ENCODE results near the gene PLSCR2. TPM values are rescaled to one million over a fixed set of nuclear protein-coding genes. Genes with fewer than 3 reads are reported as not detected.
A peak's percentile ranks its signal among the peaks of the same experiment; 100 is the strongest.

PLSCR2 gene
- total RNA-seq, 6 experiments from 2014 or later: not detected

DNA sequence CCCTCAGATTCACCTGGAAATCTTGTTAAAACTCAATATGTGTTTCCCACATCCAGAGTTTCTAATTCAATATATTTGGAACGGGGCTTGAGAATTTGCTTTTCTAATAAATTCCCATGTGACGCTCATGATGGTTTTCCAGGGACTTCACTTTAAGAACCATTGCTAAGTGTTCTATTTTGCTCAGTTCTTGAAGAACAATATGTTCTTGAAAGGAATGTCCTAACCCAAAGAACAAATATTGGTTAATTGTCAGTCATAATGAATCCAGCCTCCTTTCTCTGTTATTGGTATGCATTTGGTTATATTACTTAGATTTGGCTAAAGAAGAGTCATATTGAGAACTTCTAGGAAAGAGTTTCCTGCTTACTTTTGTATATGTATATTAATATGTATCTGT, 4.4 kb upstream of the PLSCR2 start:
- Mint-ChIP-seq H3K27me3 (ENCODE audit: insufficient read depth) (peaks cover 4% of the 10 kb centered on the region), H3K9me3 (no peaks in the 10 kb centered on the region), H3K27ac (no peak overlapping the region), H3K36me3 (ENCODE audit: low read depth) (no peaks in the 10 kb centered on the region), H3K4me1 (ENCODE audit: low read depth) (peaks cover 2% of the 10 kb centered on the region), H3K4me3 (no peak overlapping the region)
- TF ChIP-seq, protein P1, sequence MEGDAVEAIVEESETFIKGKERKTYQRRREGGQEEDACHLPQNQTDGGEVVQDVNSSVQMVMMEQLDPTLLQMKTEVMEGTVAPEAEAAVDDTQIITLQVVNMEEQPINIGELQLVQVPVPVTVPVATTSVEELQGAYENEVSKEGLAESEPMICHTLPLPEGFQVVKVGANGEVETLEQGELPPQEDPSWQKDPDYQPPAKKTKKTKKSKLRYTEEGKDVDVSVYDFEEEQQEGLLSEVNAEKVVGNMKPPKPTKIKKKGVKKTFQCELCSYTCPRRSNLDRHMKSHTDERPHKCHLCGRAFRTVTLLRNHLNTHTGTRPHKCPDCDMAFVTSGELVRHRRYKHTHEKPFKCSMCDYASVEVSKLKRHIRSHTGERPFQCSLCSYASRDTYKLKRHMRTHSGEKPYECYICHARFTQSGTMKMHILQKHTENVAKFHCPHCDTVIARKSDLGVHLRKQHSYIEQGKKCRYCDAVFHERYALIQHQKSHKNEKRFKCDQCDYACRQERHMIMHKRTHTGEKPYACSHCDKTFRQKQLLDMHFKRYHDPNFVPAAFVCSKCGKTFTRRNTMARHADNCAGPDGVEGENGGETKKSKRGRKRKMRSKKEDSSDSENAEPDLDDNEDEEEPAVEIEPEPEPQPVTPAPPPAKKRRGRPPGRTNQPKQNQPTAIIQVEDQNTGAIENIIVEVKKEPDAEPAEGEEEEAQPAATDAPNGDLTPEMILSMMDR (IDR thresholded peaks at IDR 0.05): no peak
- DNase-seq: no peak

GRCh38 chr3:146472611-146473010, 3.2 kb upstream of the PLSCR2 start:
- TF ChIP-seq, protein P1 (IDR thresholded peaks at IDR 0.05): no peak

GRCh38 chr3:146471012-146471411, 1.7 kb upstream of the PLSCR2 start:
- peaks cover 4% of the 10 kb centered on the region; the same call in 1 of the 2 replicates for H3K27me3 Mint-ChIP-seq (ENCODE audit: insufficient read depth)
- peaks cover 27% of the 10 kb centered on the region for H3K4me1 Mint-ChIP-seq (ENCODE audit: low read depth)
- H3K4me3 Mint-ChIP-seq: no peak overlapping the region
- no peak for DNase-seq
- no peaks in the 10 kb centered on the region for H3K36me3 Mint-ChIP-seq (ENCODE audit: low read depth)
- TF ChIP-seq, protein P1 (IDR thresholded peaks at IDR 0.05): no peak
- no peaks in the 10 kb centered on the region for H3K9me3 Mint-ChIP-seq
- no peak overlapping the region for H3K27ac Mint-ChIP-seq

More at GRCh38 chr3:146472611-146473010, 3.2 kb upstream of the PLSCR2 start:
- no peak for DNase-seq
- peaks cover 13% of the 10 kb centered on the region for H3K4me1 Mint-ChIP-seq (ENCODE audit: low read depth)
- peaks cover 4% of the 10 kb centered on the region for H3K27me3 Mint-ChIP-seq (ENCODE audit: insufficient read depth)
- H3K27ac Mint-ChIP-seq: no peak overlapping the region
- H3K9me3 Mint-ChIP-seq: no peaks in the 10 kb centered on the region
- H3K4me3 Mint-ChIP-seq: no peak overlapping the region
- H3K36me3 Mint-ChIP-seq (ENCODE audit: low read depth): no peaks in the 10 kb centered on the region

DNA sequence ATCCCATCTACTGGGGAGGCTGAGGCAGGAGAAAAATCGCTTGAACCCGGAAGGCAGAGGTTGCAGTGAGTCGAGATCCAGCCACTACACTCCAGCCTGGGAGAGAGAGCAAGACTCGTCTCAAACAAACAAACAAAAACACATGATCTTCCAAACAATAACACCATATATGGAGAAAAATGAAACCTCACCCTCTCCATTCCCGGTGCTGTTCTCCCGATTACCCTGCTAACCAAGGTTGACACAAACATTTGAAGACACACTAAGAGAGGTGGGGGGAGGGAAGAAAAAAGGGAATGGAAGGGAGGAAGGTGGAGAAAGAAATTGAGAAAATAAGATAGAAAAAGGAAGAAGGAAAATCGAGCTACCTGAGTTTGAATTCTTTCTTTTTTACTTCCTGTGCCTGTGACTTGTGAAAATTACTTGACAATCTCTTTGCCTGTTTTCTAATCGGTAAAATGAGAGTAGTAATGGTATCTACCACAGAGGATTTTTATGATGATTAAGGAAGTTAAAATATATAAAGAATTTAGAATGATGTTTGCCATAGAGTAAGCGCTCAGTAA, 1.1 kb upstream of the PLSCR2 start:
- no peak for DNase-seq
- Mint-ChIP-seq H3K27me3 (ENCODE audit: insufficient read depth) (peaks cover 4% of the 10 kb centered on the region; the same call in 1 of the 2 replicates), H3K4me3 (no peak overlapping the region), H3K9me3 (no peaks in the 10 kb centered on the region), H3K27ac (no peak overlapping the region), H3K4me1 (ENCODE audit: low read depth) (peaks cover 32% of the 10 kb centered on the region), H3K36me3 (ENCODE audit: low read depth) (no peaks in the 10 kb centered on the region)
- TF ChIP-seq, protein P1 (IDR thresholded peaks at IDR 0.05): no peak

GRCh38 chr3:146468671-146469149, 651 bp downstream of the PLSCR2 start:
- Mint-ChIP-seq H3K27ac (peak overlapping the region; percentile 44; the same call in 1 of the 2 replicates), H3K4me3 (peak overlapping the region; percentile 66), H3K9me3 (no peaks in the 10 kb centered on the region), H3K36me3 (ENCODE audit: low read depth) (no peaks in the 10 kb centered on the region), H3K4me1 (ENCODE audit: low read depth) (peaks cover 50% of the 10 kb centered on the region), H3K27me3 (ENCODE audit: insufficient read depth) (peaks cover 4% of the 10 kb centered on the region; the same call in 1 of the 2 replicates)
- DNase-seq: peak; percentile 13
- TF ChIP-seq, protein P1 (IDR thresholded peaks at IDR 0.05): no peak
